B cell (primary cell): ENCODE data around the gene FBN1. TPM values are rescaled to one million over a fixed set of nuclear protein-coding genes. Genes with fewer than 3 reads are reported as not detected.

Experiments
- ATAC-seq: fragments of 200-7000 bp; cut with Tn5 transposase; one replicate; pipeline ENCODE4 v1.10.0; 2021; ENCODE audit warnings: low read depth, mild to moderate bottlenecking, moderate number of reproducible peaks, moderate library complexity
- CTCF ChIA-PET: fragments of 350-600 bp; sonication (Branson Sonifier 250); formaldehyde crosslinking; loops from one replicate; lab custom pipeline; 2021; ENCODE audit warnings: antibody characterized with exemption, inconsistent platforms; lab: Charles Lee
- POLR2A ChIA-PET: fragments of 350-600 bp; sonication (Branson Sonifier 250); formaldehyde crosslinking; loops from one replicate; lab custom pipeline; 2021; ENCODE audit warnings: antibody characterized with exemption; lab: Charles Lee
- DNase-seq: peaks from one replicate; pipeline ENCODE4 v3.0.0; 2013
- H2AFZ ChIP-seq: 2 replicates; pipeline ENCODE4 v1.6.1; 2012; ENCODE audit warnings: mild to moderate bottlenecking, low read depth, low read length; ENCODE audit not compliant: insufficient read depth, poor library complexity, severe bottlenecking
- H3K27ac ChIP-seq, 2 donors: 1 replicate in 1 of 2; 2 replicates in 1 of 2; pipeline ENCODE4 v1.5.1; 2012 to 2013; ENCODE audit warnings: low read length in 2 of 2, mild to moderate bottlenecking in 2 of 2, moderate library complexity in 1 of 2
- H3K27me3 ChIP-seq, 4 experiments: fragments of 200-600 bp in 1 of 4; sonication (generic) in 1 of 4; replicated peaks in 1 of 4; 1 replicate in 2 of 4; 2 replicates in 2 of 4; pipeline versions ENCODE4 v1.6.1 to v1.7.0; 2013 to 2016; ENCODE audit warnings: low read length in 3 of 4, mild to moderate bottlenecking in 2 of 4, mixed read lengths in 1 of 4, moderate library complexity in 1 of 4; ENCODE audit not compliant: insufficient read depth in 4 of 4, control insufficient read depth in 3 of 4; ENCODE audit errors: control extremely low read depth in 1 of 4
- H3K36me3 ChIP-seq, 2 experiments: replicated peaks in 1 of 2; 1 replicate in 1 of 2; 2 replicates in 1 of 2; pipeline versions ENCODE4 v1.6.1 to v1.7.1; 2013; ENCODE audit warnings: low read length in 1 of 2; ENCODE audit not compliant: insufficient read depth in 2 of 2, control insufficient read depth in 1 of 2; ENCODE audit errors: control extremely low read depth in 1 of 2, extremely low read depth in 1 of 2
- H3K4me1 ChIP-seq, 2 donors: fragments of 200-600 bp in 1 of 2; sonication (generic) in 1 of 2; 1 replicate in 1 of 2; 2 replicates in 1 of 2; pipeline versions ENCODE4 v1.5.1 to v1.6.1; 2013 to 2017; ENCODE audit warnings: low read length in 2 of 2; ENCODE audit not compliant: control insufficient read depth in 2 of 2, insufficient read depth in 2 of 2
- H3K4me2 ChIP-seq: replicated peaks from 2 replicates; pipeline ENCODE3; 2012; ENCODE audit warnings: mild to moderate bottlenecking, low read depth, low read length; ENCODE audit not compliant: poor library complexity, severe bottlenecking
- H3K4me3 ChIP-seq, 5 experiments: fragments of 200-600 bp in 1 of 5; sonication (generic) in 1 of 5; 1 replicate in 3 of 5; 2 replicates in 2 of 5; pipeline versions ENCODE4 v1.5.1 to v1.7.0; 2011 to 2016; ENCODE audit warnings: low read length in 4 of 5, mild to moderate bottlenecking in 4 of 5, low read depth in 2 of 5, control low read depth in 1 of 5, moderate library complexity in 1 of 5; ENCODE audit not compliant: insufficient read depth in 1 of 5; ENCODE audit errors: control extremely low read depth in 1 of 5, extremely low read depth in 1 of 5
- H3K79me2 ChIP-seq: fragments of 200-600 bp; sonication (generic); one replicate; pipeline ENCODE4 v1.6.0; 2016; ENCODE audit warnings: low read length; ENCODE audit not compliant: control insufficient read depth, insufficient read depth
- H3K9ac ChIP-seq: fragments of 200-600 bp; sonication (generic); 2 replicates; pipeline ENCODE4 v1.6.1; 2017; ENCODE audit warnings: mild to moderate bottlenecking, low read length, moderate library complexity
- H3K9me3 ChIP-seq, 3 donors: one replicate each; pipeline versions ENCODE4 v1.6.1 to v1.7.1; 2013; ENCODE audit warnings: low read length in 2 of 3; ENCODE audit not compliant: control insufficient read depth in 2 of 3, insufficient read depth in 1 of 3; ENCODE audit errors: control extremely low read depth in 1 of 3
- H4K20me1 ChIP-seq: 2 replicates; pipeline ENCODE4 v1.6.0; 2012; ENCODE audit warnings: mild to moderate bottlenecking, low read length; ENCODE audit not compliant: insufficient read depth, control insufficient read depth, poor library complexity, severe bottlenecking
- H3K27ac Mint-ChIP-seq: one replicate; pipeline ENCODE4 v1.8.0; 2021; ENCODE audit warnings: mixed read lengths
- H3K27me3 Mint-ChIP-seq: one replicate; pipeline ENCODE4 v1.8.0; 2021; ENCODE audit warnings: mixed read lengths
- H3K4me1 Mint-ChIP-seq: one replicate; pipeline ENCODE4 v1.8.0; 2021; ENCODE audit warnings: mixed read lengths
- H3K4me3 Mint-ChIP-seq: one replicate; pipeline ENCODE4 v1.8.0; 2021; ENCODE audit warnings: mixed read lengths
- H3K9me3 Mint-ChIP-seq: one replicate; pipeline ENCODE4 v1.8.0; 2022; ENCODE audit warnings: mixed read lengths; ENCODE audit not compliant: insufficient read depth
- EZH2 ChIP-seq: IDR thresholded peaks from 2 replicates; pipeline ENCODE4 v1.6.1; 2012; ENCODE audit warnings: borderline replicate concordance, low read depth, mild to moderate bottlenecking, moderate library complexity, low read length; ENCODE audit not compliant: insufficient read depth, poor library complexity, severe bottlenecking
- WGBS: methylation state at CpG from one replicate; pipeline ENCODE4 v1.1.5; 2013; ENCODE audit warnings: missing lambda C conversion rate; ENCODE audit not compliant: insufficient coverage; 5-methylcytosine and 5-hydroxymethylcytosine counted together
- intact Hi-C: fragments of 100-400 bp; cut with micrococcal nuclease; formaldehyde crosslinking; loops from one replicate; pipeline ENCODE4 v1.10.0; 2022
- polyA plus RNA-seq: library from polyadenylated mRNA; depleted of rRNA; stranded (reverse); fragments of >200 nt; gene quantifications from 2 replicates; pipeline ENCODE4 v1.2.3, GENCODE V29; 2012
- total RNA-seq, 2 donors: library from RNA; stranded (reverse); fragments of 120-200 nt in 1 of 2; gene quantifications; 1 replicate in 1 of 2; 2 replicates in 1 of 2; pipeline versions ENCODE4 v1.2.3 to v1.2.4, GENCODE V29; 2013 to 2022
- TF ChIP-seq, protein P1 (sequence below): fragments of 200-600 bp; IDR thresholded peaks from one replicate; pipeline ENCODE4 v1.8.0; 2022; ENCODE audit warnings: antibody characterized with exemption, mild to moderate bottlenecking

FBN1 gene
- total and polyA plus RNA-seq, 2 donors (not counting 1 experiment from before 2014, with no cell fraction given), result 0.15 to 0.25 TPM

GRCh38 chr15:48653913-48654670 is 8.6 kb upstream of the FBN1 start:
- Histone ChIP-seq H3K27ac (no peak overlapping the region), H3K9me3 (no peaks in the 10 kb centered on the region), H4K20me1 (no peaks in the 10 kb centered on the region), H2AFZ (no peak overlapping the region), H3K36me3 (no peaks in the 10 kb centered on the region), H3K4me3 (no peak overlapping the region), H3K4me1 (no peaks in the 10 kb centered on the region), H3K9ac (no peak overlapping the region), H3K4me2 (no peak overlapping the region), H3K79me2 (no peaks in the 10 kb centered on the region), H3K27me3 (no peaks in the 10 kb centered on the region)
- no peak overlapping the region for H3K27ac Mint-ChIP-seq
- ATAC-seq, result no peak
- ChIA-PET CTCF (no interaction called here), POLR2A (no interaction called here)
- no peak for DNase-seq
- no peak overlapping the region for H3K4me3 Mint-ChIP-seq
- TF ChIP-seq, protein P1, sequence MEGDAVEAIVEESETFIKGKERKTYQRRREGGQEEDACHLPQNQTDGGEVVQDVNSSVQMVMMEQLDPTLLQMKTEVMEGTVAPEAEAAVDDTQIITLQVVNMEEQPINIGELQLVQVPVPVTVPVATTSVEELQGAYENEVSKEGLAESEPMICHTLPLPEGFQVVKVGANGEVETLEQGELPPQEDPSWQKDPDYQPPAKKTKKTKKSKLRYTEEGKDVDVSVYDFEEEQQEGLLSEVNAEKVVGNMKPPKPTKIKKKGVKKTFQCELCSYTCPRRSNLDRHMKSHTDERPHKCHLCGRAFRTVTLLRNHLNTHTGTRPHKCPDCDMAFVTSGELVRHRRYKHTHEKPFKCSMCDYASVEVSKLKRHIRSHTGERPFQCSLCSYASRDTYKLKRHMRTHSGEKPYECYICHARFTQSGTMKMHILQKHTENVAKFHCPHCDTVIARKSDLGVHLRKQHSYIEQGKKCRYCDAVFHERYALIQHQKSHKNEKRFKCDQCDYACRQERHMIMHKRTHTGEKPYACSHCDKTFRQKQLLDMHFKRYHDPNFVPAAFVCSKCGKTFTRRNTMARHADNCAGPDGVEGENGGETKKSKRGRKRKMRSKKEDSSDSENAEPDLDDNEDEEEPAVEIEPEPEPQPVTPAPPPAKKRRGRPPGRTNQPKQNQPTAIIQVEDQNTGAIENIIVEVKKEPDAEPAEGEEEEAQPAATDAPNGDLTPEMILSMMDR, result no peak
- TF ChIP-seq EZH2, result no peak
- intact Hi-C loops, result no loop called here
- 88% methylated on average over 7 of the region's 9 CpGs for WGBS
- no peaks in the 10 kb centered on the region for H3K9me3 Mint-ChIP-seq
- H3K4me1 Mint-ChIP-seq, result no peaks in the 10 kb centered on the region
- peaks cover 3% of the 10 kb centered on the region for H3K27me3 Mint-ChIP-seq

DNA sequence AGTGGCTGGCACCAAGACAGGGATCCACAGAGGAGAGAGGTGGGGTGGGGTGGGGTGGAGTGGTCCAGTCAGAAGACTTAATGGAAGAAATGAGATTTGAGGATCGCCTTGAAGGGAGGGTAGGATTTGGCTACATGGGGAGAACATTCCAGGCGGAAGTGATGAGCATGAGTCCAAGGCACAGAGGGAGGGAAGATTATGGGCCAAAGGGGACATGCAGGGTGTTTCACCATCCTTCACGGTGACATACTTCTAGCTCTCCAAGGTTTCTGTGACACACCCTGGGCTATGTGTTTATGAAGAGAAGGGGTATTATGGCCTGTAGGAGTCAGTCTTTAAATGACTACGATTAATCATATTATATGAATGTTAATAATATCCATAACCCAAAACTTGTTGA is 7.7 kb upstream of the FBN1 start:
- H3K4me3 ChIP-seq, result no peak overlapping the region
- Mint-ChIP-seq H3K4me3 (no peak overlapping the region), H3K27ac (no peak overlapping the region), H3K9me3 (no peaks in the 10 kb centered on the region), H3K27me3 (peaks cover 5% of the 10 kb centered on the region), H3K4me1 (no peaks in the 10 kb centered on the region)
- no peak overlapping the region for H3K9ac ChIP-seq
- H2AFZ ChIP-seq, result no peak overlapping the region
- CTCF ChIA-PET, result no interaction called here
- H3K4me2 ChIP-seq, result no peak overlapping the region
- ATAC-seq, result no peak
- TF ChIP-seq, protein P1, result no peak
- no peak for TF ChIP-seq EZH2
- POLR2A ChIA-PET, result no interaction called here
- H3K4me1 ChIP-seq, result no peaks in the 10 kb centered on the region
- no peaks in the 10 kb centered on the region for H3K79me2 ChIP-seq
- H4K20me1 ChIP-seq, result no peaks in the 10 kb centered on the region
- no peak overlapping the region for H3K27ac ChIP-seq
- DNase-seq, result no peak
- no peaks in the 10 kb centered on the region for H3K9me3 ChIP-seq
- H3K36me3 ChIP-seq, result no peaks in the 10 kb centered on the region
- intact Hi-C loops, result no loop called here
- 94% methylated on average over 3 of the region's 4 CpGs for WGBS
- H3K27me3 ChIP-seq, result no peaks in the 10 kb centered on the region
